Bronchial epithelial cell (primary cell): ENCODE data around the gene AARS2. TPM values are rescaled to one million over a fixed set of nuclear protein-coding genes. Genes with fewer than 3 reads are reported as not detected.

Experiments used
- DNase-seq: peaks from one replicate; pipeline ENCODE4 v3.0.0-alpha.2; 2010; ENCODE audit warnings: low read depth
- FAIRE-seq: peaks from 2 replicates; lab custom pipeline; 2011; peaks lifted over from hg19 to GRCh38; lab: Jason Lieb, UNC
- H3K27me3 ChIP-seq: 2 replicates; pipeline ENCODE4 v1.5.1; 2011; ENCODE audit warnings: low read length; ENCODE audit not compliant: control insufficient read depth, insufficient read depth
- H3K36me3 ChIP-seq: 2 replicates; pipeline ENCODE4 v1.5.1; 2011; ENCODE audit warnings: low read length; ENCODE audit not compliant: control insufficient read depth, insufficient read depth
- H3K4me3 ChIP-seq: 2 replicates; pipeline ENCODE4 v1.5.1; 2011; ENCODE audit warnings: mild to moderate bottlenecking, low read depth, low read length, control low read depth
- CTCF ChIP-seq: IDR thresholded peaks from 2 replicates; pipeline ENCODE4 v1.5.1; 2011; ENCODE audit warnings: mild to moderate bottlenecking, moderate library complexity, low read length, control low read depth, inconsistent platforms; ENCODE audit not compliant: insufficient read depth, severe bottlenecking
- total RNA-seq: library from RNA; depleted of rRNA; stranded (reverse); fragments of >200 nt; gene quantifications from 2 replicates; pipeline ENCODE4 v1.2.1, GENCODE V29; 2014

The AARS2 gene
- total RNA-seq, 1 donor from 2014 or later = 9.5 TPM

GRCh38 chr6:44275271-44275748 is 37.8 kb downstream of the AARS2 start:
- FAIRE-seq = no peak
- H3K4me3 ChIP-seq = no peak overlapping the region
- DNase-seq = no peak
- no peaks in the 10 kb centered on the region for H3K36me3 ChIP-seq
- peaks cover 33% of the 10 kb centered on the region for H3K27me3 ChIP-seq
- no peak for TF ChIP-seq CTCF

GRCh38 chr6:44273617-44274016 is 39.5 kb downstream of the AARS2 start:
- Histone ChIP-seq H3K36me3 (no peaks in the 10 kb centered on the region), H3K27me3 (peaks cover 35% of the 10 kb centered on the region), H3K4me3 (no peak overlapping the region)
- no peak for DNase-seq
- FAIRE-seq = no peak
- no peak for TF ChIP-seq CTCF

GRCh38 chr6:44272999-44273566 is 40.1 kb downstream of the AARS2 start:
- Histone ChIP-seq H3K36me3 (no peaks in the 10 kb centered on the region), H3K4me3 (no peak overlapping the region), H3K27me3 (peaks cover 33% of the 10 kb centered on the region)
- TF ChIP-seq CTCF = no peak
- no peak for FAIRE-seq
- DNase-seq = no peak

GRCh38 chr6:44272529-44272928 is 40.6 kb downstream of the AARS2 start:
- no peak for TF ChIP-seq CTCF
- FAIRE-seq (no peak), DNase-seq (no peak)
- Histone ChIP-seq H3K27me3 (peaks cover 29% of the 10 kb centered on the region), H3K36me3 (no peaks in the 10 kb centered on the region), H3K4me3 (no peak overlapping the region)

- no peak for TF ChIP-seq CTCF
- H3K36me3 ChIP-seq = no peaks in the 10 kb centered on the region
- peaks cover 22% of the 10 kb centered on the region for H3K27me3 ChIP-seq
- no peak for DNase-seq
- H3K4me3 ChIP-seq = no peak overlapping the region
- no peak for FAIRE-seq
Observed at GRCh38 chr6:44271914-44272313, 41.2 kb downstream of the AARS2 start.

GRCh38 chr6:44271406-44271723 is 41.8 kb downstream of the AARS2 start:
- Histone ChIP-seq H3K27me3 (peaks cover 21% of the 10 kb centered on the region), H3K4me3 (no peak overlapping the region), H3K36me3 (no peaks in the 10 kb centered on the region)
- no peak for DNase-seq
- no peak for TF ChIP-seq CTCF
- FAIRE-seq = no peak
